GM08714 (cell line): ENCODE data around the gene FRYL.
"Not testable (repeated sequence)": the region's sequence is repeated elsewhere in the genome, so short reads cannot be mapped to it uniquely, and the experiment has no call there.

Experiments
- H3K4me3 ChIP-seq: fragments of 200-500 bp; sonication (Bioruptor generic); 2 replicates; pipeline ENCODE4 v1.5.1; 2014; ENCODE audit warnings: mild to moderate bottlenecking, low read length, inconsistent platforms
- ZNF274 ChIP-seq: IDR thresholded peaks from 2 replicates; pipeline ENCODE4 v1.6.1; 2012; ENCODE audit warnings: mild to moderate bottlenecking, low read depth, low read length

FRYL gene

DNA sequence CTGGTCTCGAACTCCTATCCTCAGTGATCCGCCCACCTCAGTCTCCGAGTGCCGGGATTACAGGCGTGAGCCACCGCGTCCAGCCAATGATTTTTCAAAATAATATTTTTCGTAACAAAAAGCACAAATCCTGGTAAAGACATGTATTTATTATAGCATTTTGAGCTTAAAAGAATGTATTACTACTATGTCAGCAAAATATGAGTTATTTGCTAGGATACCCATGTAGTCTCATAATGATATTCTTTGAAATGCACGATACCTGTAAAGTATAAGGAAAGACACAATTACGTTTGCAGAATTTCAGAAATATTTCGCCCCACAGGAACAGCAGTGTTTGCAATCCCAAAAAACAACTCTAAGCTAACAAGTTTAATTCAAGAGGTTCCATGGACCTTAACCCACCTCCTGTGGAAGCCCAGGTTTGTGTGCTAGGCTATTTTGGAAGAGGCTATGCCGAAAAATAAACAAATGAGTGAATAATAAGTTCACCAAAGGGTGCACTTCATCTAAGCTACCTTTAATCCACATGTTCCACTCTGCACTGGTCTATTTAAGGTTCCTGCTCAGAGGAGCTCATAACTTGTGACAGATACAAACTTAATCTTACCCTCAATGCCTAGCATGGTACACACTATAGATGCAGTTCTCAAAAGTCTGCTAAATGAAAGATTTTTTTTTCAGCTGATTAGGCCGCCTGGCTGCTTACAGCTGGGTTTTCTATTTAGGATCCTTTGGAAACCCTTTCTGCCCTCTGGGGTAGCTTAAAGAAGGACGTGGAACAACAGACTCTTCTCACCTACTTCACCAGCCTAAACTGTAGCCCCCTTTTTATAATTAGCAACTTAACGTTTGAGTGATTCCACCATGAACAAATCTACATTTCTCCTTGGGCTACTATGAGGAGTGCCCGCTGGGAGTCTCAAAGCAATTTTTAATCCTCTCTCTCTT lies 5.0 kb downstream of the FRYL start:
- no peak overlapping the region for H3K4me3 ChIP-seq
- TF ChIP-seq ZNF274, result no peak

DNA sequence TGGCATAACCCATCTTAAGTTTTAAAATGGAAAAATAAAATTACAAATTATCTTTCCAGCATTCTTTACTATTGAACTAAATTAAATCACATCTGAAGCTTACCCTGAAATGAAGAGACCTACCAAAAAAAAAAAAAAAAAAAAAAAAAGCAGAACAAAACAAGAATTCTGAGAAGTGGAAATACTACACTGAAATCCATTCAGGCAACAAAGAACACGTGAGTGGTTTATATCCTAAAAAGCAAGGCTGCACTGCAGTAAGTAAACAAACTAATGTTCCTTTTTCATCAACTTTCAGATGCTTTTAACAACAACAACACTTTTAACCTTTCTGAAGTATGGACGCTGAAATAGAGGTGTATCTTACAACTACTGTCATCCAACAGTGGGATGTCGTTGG lies 7.5 kb downstream of the FRYL start:
- no peak overlapping the region for H3K4me3 ChIP-seq
- no peak for TF ChIP-seq ZNF274

DNA sequence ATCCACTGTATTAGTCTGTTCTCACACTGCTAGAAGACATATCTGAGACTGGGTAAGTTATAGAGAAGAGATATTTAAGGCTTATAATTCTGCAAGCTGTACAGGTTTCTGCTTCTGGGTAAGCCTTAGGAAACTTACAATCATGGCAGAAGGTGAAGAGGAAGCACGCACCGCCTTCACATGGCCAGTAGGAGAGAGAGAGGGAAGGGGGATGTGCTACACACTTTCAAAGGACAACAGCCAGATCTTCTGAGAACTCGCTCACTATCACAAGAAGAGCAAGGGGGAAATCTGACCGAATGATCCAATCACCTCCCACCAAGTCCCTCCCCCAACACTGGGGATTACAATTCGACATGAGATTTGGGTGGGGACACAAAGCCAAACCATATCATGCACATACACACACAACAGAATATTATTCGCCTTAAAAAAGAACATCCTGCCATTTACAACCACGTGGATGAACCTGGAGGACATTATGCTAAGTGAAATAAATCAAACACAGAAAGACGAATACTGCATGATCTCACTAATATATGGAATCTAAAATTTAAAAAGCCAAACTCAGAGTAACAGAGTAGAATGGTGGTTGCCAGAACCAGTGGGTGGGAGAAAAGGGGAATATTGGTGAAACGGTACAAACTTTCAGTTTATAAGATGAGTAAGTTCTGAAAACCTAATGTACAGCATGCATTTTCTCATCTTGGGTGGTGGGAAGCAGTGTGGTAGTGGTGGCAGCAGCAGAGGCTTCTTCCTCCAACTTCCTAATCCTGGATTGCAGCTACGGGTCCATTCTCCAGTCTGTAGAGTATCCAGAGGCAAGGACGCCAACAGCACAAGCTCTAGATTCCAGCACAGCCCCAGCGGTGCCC lies 12.8 kb downstream of the FRYL start:
- TF ChIP-seq ZNF274, result no peak
- H3K4me3 ChIP-seq, result no peak overlapping the region

DNA sequence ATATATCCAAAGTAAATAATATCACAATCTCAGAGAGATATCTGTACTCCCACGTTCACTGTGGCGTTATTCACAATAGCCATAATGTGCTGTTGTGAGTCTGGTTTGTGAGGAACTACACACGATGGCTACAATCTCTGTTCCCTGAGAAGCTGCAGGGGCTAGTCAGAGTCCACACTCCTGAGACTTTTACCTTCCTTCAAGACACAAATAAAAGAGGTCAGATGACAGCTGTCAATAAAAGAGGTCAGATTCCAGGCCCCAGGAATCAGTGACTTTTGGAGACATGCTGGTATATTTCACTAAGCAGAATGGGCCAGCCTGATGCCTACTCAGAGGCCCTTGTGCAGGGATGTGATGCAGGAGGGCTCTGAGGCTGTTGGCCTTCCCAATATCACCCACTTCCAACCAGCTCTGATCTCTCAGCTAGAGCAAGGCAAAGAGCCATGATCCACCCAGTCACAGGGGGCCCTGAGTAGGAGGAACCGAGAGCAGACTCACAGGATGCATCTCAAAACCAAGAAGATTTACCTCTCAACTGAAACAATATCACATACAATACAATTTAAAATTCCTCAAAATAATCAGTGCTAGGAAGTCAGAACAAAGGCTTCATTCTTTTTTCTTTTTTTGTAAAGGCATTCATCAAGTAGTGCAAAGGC lies 13.8 kb downstream of the FRYL start:
- TF ChIP-seq ZNF274, result no peak
- no peak overlapping the region for H3K4me3 ChIP-seq

DNA sequence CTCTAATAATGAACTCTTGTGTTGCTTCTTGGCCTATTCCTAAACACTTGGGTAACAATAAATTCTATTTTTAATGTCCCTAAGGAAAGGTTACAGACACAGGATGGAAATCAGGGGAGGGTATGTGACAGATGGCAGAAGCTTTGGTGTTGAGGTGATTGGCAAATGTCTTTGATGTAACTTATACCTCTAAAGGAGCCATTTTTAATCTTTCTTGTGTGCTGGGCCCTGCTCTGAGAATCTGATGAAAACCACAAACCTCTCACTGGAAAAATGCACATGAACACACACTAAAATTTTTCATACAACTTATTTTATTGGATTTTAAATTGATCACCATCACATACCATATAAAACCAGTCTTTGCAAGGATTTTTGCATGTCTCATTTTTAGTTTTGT lies 17.7 kb downstream of the FRYL start:
- no peak for TF ChIP-seq ZNF274
- no peak overlapping the region for H3K4me3 ChIP-seq

DNA sequence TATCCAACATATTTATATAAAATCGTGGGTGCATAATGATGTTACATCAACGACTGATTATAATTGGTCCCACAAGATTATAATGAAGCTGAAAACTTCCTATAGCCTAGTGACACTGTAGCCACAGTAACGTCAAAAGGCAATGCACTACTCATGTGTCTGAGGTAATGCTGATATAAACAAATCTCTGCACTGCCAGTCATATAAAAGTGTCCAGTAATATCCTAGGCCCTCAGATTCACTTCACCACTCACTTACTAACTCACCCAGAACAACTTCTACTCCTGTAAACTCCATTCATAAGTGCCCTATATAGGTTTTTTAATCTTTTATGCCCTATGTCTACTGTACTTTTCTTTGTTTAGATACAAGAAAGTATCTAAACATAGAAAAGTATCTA lies 18.8 kb downstream of the FRYL start:
- no peak for TF ChIP-seq ZNF274
- H3K4me3 ChIP-seq, result no peak overlapping the region

DNA sequence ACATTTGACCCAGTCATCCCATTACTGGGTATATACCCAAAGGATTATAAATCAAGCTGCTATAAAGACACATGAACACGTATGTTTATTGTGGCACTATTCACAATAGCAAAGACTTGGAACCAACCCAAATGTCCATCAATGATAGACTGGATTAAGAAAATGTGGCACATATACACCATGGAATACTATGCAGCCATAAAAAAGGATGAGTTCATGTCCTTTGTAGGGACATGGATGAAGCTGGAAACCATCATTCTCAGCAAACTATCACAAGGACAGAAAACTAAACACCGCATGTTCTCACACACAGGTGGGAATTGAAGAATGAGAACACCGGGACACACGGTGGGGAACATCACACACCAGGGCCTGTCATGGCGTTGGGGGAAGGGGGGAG lies 21.4 kb downstream of the FRYL start:
- not testable (repeated sequence) for H3K4me3 ChIP-seq

DNA sequence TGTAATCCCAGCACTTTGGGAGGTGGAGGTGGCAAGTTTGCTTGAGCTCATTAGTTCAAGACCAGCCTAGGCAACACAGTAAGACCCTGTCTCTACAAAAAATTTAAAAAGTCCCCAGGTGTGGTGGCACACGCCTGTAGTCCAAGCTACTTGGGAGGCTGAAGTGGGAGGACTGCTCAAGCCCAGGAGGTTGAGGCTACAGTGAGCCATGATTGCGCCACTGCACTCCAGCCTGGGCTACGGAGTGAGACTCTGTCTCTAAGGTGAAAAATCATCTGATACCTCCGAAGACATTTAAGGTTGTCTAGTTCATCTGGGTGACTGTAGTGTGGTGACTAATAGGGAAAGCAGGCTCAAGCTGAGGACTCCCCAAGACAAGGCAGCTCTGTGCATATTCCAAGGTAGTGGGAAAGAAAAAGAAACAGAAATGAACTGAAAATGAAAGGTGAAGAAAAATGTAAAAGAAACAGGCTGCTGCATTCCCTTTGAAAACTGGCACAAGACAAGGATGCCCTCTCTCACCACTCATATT lies 23.3 kb downstream of the FRYL start:
- no peak for TF ChIP-seq ZNF274
- H3K4me3 ChIP-seq, result no peak overlapping the region

DNA sequence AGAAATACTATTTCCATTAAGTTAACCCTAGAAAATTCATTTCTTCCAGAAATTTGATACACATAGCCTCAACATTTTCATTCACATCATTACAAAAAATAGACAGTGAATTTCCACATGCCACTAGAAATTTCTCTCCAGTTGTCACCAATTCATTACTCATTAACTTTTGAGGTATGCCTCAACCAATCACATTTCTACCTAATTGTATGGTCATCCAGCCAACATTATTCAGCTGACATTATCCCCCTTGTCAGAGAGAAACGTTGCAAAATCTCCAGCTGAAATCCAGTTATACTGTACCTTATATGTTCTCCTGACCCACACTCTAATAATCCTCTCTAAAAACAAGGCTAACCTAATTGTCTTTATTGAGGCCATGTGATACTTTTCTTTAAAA lies 24.8 kb downstream of the FRYL start:
- H3K4me3 ChIP-seq, result no peak overlapping the region
- TF ChIP-seq ZNF274, result no peak

DNA sequence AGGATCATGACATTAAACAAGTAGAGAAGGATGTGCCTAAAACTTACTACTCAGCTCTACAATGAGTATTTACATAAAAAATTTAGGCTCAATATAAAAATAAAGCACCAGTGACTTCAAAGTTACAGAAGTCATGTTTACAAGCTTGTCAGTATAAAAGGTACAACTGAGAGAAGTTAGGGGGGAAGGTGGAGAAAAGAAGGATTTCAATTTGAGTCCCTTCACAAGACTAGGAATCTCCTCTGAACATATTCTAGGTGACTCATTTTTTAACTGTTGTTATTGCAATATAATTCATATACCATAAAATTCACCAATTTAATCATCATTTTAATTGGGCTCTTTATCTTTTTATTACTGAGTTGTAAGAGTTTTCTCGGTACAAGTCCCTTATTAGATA lies 26.9 kb downstream of the FRYL start:
- H3K4me3 ChIP-seq, result no peak overlapping the region
- TF ChIP-seq ZNF274, result no peak

DNA sequence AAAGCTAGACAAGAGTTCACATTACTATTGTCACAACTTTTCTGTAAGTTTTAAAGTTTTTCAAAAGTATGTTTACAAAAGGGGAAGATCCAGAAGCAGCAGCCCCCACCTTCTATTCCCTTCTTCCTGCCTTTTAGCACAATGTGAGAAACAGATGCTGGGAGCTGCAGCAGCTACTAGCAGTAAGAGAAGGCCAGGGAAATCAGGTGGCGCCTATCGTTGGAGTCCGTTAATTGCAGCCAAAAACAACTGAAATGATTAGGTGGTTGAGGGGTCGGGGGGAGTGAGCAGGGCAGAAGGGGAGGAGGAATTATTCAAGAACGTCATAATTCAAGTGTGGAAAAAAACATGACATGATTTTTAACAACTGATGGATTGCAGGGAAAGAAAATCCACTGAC lies 27.4 kb downstream of the FRYL start:
- no peak for TF ChIP-seq ZNF274
- no peak overlapping the region for H3K4me3 ChIP-seq

DNA sequence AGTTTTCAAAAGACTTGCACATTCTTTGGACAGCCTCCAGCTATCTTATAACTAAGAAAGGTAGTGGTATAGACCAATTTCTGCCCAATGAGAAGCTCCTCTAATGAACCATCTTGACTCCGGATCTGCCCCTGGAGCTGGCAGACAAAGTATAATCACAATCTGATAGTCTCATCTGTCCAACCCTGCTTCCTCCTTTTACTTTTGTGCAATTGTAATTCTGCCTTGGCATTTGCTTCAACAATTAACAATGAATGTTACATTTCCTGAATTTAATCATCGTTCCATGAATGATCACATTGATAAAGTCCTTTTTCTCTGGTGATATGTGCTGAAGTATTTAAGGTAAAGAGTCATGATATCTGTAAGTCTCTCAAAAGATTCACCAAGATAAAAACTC lies 27.8 kb downstream of the FRYL start:
- no peak for TF ChIP-seq ZNF274
- H3K4me3 ChIP-seq, result no peak overlapping the region

DNA sequence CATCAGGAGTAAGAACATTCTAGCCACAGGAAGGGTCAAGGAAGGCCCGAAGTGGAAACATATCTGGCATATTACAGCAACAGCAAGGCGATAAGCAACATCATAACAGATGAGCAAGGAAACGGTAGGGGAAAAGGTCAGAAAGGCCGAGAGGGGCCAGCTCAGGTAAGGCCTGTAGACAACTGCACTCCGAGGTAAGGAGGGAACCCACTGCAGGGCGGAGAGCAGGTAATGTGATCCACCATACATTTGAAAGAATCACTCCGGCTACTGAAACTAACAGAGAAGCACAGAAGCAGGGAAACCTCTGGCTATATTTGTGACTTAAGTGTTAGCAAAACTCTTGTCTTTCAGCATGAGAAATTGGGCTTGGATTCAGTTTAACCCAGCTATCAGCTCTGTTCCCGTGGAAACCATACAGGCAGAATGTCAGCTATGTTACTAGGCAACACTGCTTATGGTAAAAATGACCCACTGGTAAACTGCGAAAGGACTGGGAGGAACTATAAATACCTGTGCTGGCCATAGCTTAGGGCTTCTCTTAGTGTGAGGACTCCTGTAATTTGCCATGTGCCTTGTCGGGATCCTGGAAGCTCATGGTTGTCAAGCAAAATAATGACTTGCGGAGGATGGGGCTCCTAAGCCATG lies 31.0 kb downstream of the FRYL start:
- H3K4me3 ChIP-seq, result no peak overlapping the region
- no peak for TF ChIP-seq ZNF274
